PC-9 (cell line): ENCODE results near the gene ACTA1. TPM values are rescaled to one million over a fixed set of nuclear protein-coding genes. Genes with fewer than 3 reads are reported as not detected.
A peak's percentile ranks its signal among the peaks of the same experiment; 100 is the strongest.

Source experiments
- BruUV-seq: library from RNA; stranded (reverse); fragments of 400-500 nt; replicated peaks from 2 replicates; lab custom pipeline; 2021; lab: Mats Ljungman, UMichigan
- CTCF ChIA-PET: fragments of 300-600 bp; sonication (Branson Sonifier 250); formaldehyde crosslinking; loops from one replicate; lab custom pipeline; 2022; ENCODE audit warnings: antibody characterized with exemption; lab: Charles Lee
- POLR2A ChIA-PET: fragments of 300-600 bp; sonication (Branson Sonifier 250); formaldehyde crosslinking; loops from one replicate; lab custom pipeline; 2022; ENCODE audit warnings: antibody characterized with exemption; ENCODE audit not compliant: unreplicated experiment; lab: Charles Lee
- DNase-seq, 2 experiments: peaks; one replicate each; pipeline versions ENCODE4 v3.0.0 to v3.0.0-alpha.2; 2015 to 2022; ENCODE audit warnings: mixed read lengths in 1 of 2
- H2AFZ ChIP-seq: fragments of 200-600 bp; sonication (generic); 2 replicates; pipeline ENCODE4 v1.8.1; 2017; ENCODE audit warnings: antibody characterized with exemption
- H3F3A ChIP-seq: fragments of 200-600 bp; sonication (generic); 2 replicates; pipeline ENCODE4 v1.8.1; 2017; ENCODE audit warnings: antibody characterized with exemption, mild to moderate bottlenecking, low read depth; ENCODE audit not compliant: insufficient read depth
- H3K27ac ChIP-seq: fragments of 200-600 bp; sonication (generic); 2 replicates; pipeline ENCODE4 v1.6.1; 2016; ENCODE audit warnings: mixed run types
- H3K27me3 ChIP-seq: fragments of 200-600 bp; sonication (generic); 2 replicates; pipeline ENCODE4 v1.6.1; 2016; ENCODE audit warnings: low read depth, mixed run types; ENCODE audit not compliant: insufficient read depth
- H3K36me3 ChIP-seq: fragments of 200-600 bp; sonication (generic); 2 replicates; pipeline ENCODE4 v1.6.1; 2016; ENCODE audit warnings: low read depth, mixed run types
- H3K4me1 ChIP-seq: fragments of 200-600 bp; sonication (generic); replicated peaks from 2 replicates; pipeline ENCODE4 v1.6.1; 2016; ENCODE audit warnings: mixed run types; ENCODE audit not compliant: insufficient read depth
- H3K4me2 ChIP-seq: fragments of 200-600 bp; sonication (generic); 2 replicates; pipeline ENCODE4 v1.6.1; 2017; ENCODE audit warnings: mixed run types
- H3K4me3 ChIP-seq: fragments of 200-600 bp; sonication (generic); 2 replicates; pipeline ENCODE4 v1.6.1; 2016; ENCODE audit warnings: mixed run types
- H3K79me2 ChIP-seq: fragments of 200-600 bp; sonication (generic); 2 replicates; pipeline ENCODE4 v1.6.1; 2017; ENCODE audit warnings: low read depth, mixed run types
- H3K9me2 ChIP-seq: fragments of 200-600 bp; sonication (generic); 2 replicates; pipeline ENCODE4 v1.8.1; 2017; ENCODE audit warnings: mild to moderate bottlenecking; ENCODE audit not compliant: insufficient read depth
- H3K9me3 ChIP-seq: fragments of 200-600 bp; sonication (generic); 2 replicates; pipeline ENCODE4 v1.8.1; 2016; ENCODE audit warnings: low read depth; ENCODE audit not compliant: insufficient read depth
- H4K20me1 ChIP-seq: fragments of 200-600 bp; sonication (generic); 2 replicates; pipeline ENCODE4 v1.8.1; 2017; ENCODE audit not compliant: insufficient read depth
- CTCF ChIP-seq: fragments of 200-600 bp; sonication (generic); conservative IDR thresholded peaks from 2 replicates; pipeline ENCODE4 v1.6.1; 2017; ENCODE audit warnings: mixed run types, antibody characterized with exemption, mild to moderate bottlenecking, moderate library complexity
- EZH2 ChIP-seq: fragments of 200-600 bp; sonication (generic); IDR thresholded peaks from 2 replicates; pipeline ENCODE4 v1.8.0; 2017; ENCODE audit warnings: antibody characterized with exemption, low read depth
- intact Hi-C: fragments of 100-400 bp; cut with micrococcal nuclease; formaldehyde crosslinking; loops from one replicate; pipeline ENCODE4 v1.10.0; 2022; ENCODE audit not compliant: unreplicated experiment
- total RNA-seq: library from RNA; stranded (reverse); gene quantifications from 2 replicates; pipeline ENCODE4 v1.2.3, GENCODE V29; 2021

Gene ACTA1
- total RNA-seq, 1 experiment from 2014 or later, result not detected

- no peak for DNase-seq
- no TSS peak for BruUV-seq
- Histone ChIP-seq H3K36me3 (peaks cover under 1% of the 10 kb centered on the region), H3K79me2 (no peaks in the 10 kb centered on the region), H3K4me2 (no peak overlapping the region), H3K4me1 (no peaks in the 10 kb centered on the region), H3K27ac (no peak overlapping the region), H3K27me3 (no peaks in the 10 kb centered on the region), H3K9me3 (no peaks in the 10 kb centered on the region), H3K9me2 (no peaks in the 10 kb centered on the region), H3K4me3 (no peak overlapping the region), H3F3A (peaks cover 4% of the 10 kb centered on the region; the same call in 1 of the 2 replicates), H4K20me1 (0 out of 2 replicates have a peak, but pooled peaks cover 5% of the 10 kb centered on the region), H2AFZ (no peak overlapping the region)
- intact Hi-C loops, result no loop called here
- POLR2A ChIA-PET, result no interaction called here
- CTCF ChIA-PET, result no interaction called here
- TF ChIP-seq EZH2, result no peak
- no peak for TF ChIP-seq CTCF
These were observed 20.2 kb upstream of the ACTA1 start for GRCh38 chr1:229454056-229454455.

GRCh38 chr1:229452956-229453801 lies 19.3 kb upstream of the ACTA1 start:
- peak; percentile 64 for TF ChIP-seq CTCF
- no peak for TF ChIP-seq EZH2
- H4K20me1 ChIP-seq, result 0 out of 2 replicates have a peak, but pooled peaks cover 5% of the 10 kb centered on the region
- H3K9me2 ChIP-seq, result no peaks in the 10 kb centered on the region
- no peaks in the 10 kb centered on the region for H3K27me3 ChIP-seq
- no peak overlapping the region for H3K27ac ChIP-seq
- no peaks in the 10 kb centered on the region; the same call in 1 of the 2 replicates for H3K36me3 ChIP-seq
- DNase-seq, result no peak
- intact Hi-C loops, result loop anchor here (1.0 kb wide), 1 partner anchor 195 kb away; no protein-coding TSS in a partner anchor
- CTCF ChIA-PET, result no interaction called here
- H3K4me2 ChIP-seq, result no peak overlapping the region
- no peaks in the 10 kb centered on the region for H3K4me1 ChIP-seq
- H2AFZ ChIP-seq, result no peak overlapping the region
- H3F3A ChIP-seq, result peaks cover 4% of the 10 kb centered on the region; the same call in 1 of the 2 replicates
- no peaks in the 10 kb centered on the region for H3K79me2 ChIP-seq
- POLR2A ChIA-PET, result interaction anchor here (0.6 kb wide), 1 partner anchor 182 kb away, joined by 3 read pairs; the partner anchor contains the start of gene RAB4A
- H3K9me3 ChIP-seq, result no peaks in the 10 kb centered on the region
- H3K4me3 ChIP-seq, result no peak overlapping the region
- no TSS peak for BruUV-seq

GRCh38 chr1:229448845-229449244 lies 15.0 kb upstream of the ACTA1 start:
- H3F3A ChIP-seq, result no peaks in the 10 kb centered on the region
- no peaks in the 10 kb centered on the region for H3K27me3 ChIP-seq
- no TSS peak for BruUV-seq
- no peaks in the 10 kb centered on the region for H3K79me2 ChIP-seq
- no peak overlapping the region for H2AFZ ChIP-seq
- no peaks in the 10 kb centered on the region for H3K9me2 ChIP-seq
- DNase-seq, result no peak
- intact Hi-C loops, result no loop called here
- no peaks in the 10 kb centered on the region for H3K9me3 ChIP-seq
- H3K4me2 ChIP-seq, result no peak overlapping the region
- no peak overlapping the region for H3K4me3 ChIP-seq
- H3K4me1 ChIP-seq, result no peaks in the 10 kb centered on the region
- CTCF ChIA-PET, result no interaction called here
- POLR2A ChIA-PET, result no interaction called here
- no peak overlapping the region for H3K27ac ChIP-seq
- TF ChIP-seq EZH2 (no peak), CTCF (no peak)
- H4K20me1 ChIP-seq, result 0 out of 2 replicates have a peak, but pooled peaks cover 4% of the 10 kb centered on the region
- no peaks in the 10 kb centered on the region for H3K36me3 ChIP-seq
